Measurements from ENCODE around the gene SCMH1. TPM values are rescaled to one million over a fixed set of nuclear protein-coding genes. Genes with fewer than 3 reads are reported as not detected.
A peak's percentile ranks its signal among the peaks of the same experiment; 100 is the strongest.
"Not testable (repeated sequence)": the region's sequence is repeated elsewhere in the genome, so short reads cannot be mapped to it uniquely, and the experiment has no call there.

SCMH1 gene
- total RNA-seq, 1 donor from 2014 or later, result 44.0 TPM

DNA sequence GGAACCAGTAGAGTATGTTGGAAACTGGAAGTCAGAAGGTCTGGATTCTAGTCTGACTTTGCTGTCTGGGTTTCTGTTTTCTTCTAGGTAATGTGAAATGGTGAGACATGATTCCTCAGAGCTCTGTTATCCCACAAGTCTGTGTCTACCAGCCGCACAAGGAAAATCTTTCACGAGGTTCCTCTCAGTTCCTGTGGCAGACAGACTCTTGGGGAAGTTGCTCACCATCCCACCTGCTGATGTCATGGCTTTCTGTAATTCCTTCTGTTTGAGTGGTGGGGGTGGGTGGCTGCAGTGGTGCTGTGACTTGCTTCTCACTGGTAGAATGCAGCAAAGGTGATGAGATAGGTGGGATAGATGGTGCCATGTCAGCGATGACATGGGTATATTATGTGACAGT, 17.1 kb upstream of the SCMH1 start:
- intact Hi-C loops (cut with micrococcal nuclease), result no loop called here
- ATAC-seq (no peak), DNase-seq (no peak)

DNA sequence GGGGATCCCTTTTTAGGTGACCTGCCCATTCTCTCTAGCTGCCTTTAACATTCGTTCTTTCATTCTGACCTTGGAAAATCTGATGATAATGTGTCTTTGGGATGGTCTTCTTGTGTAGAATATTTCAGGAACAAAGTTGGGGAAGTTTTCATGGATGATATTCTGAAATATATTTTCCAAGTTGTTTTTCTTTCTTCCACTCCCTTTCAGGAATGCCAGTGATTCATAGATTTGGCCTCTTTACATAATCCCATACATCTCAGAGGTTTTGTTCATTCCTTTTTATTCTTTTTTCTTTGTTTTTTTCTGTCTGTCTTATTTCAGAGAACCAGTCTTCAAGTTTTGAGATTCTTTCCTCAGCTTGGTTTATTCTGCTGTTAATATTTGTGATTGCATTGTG, 13.9 kb upstream of the SCMH1 start:
- intact Hi-C loops (cut with micrococcal nuclease), result no loop called here
- ATAC-seq (no peak), DNase-seq (no peak)

DNA sequence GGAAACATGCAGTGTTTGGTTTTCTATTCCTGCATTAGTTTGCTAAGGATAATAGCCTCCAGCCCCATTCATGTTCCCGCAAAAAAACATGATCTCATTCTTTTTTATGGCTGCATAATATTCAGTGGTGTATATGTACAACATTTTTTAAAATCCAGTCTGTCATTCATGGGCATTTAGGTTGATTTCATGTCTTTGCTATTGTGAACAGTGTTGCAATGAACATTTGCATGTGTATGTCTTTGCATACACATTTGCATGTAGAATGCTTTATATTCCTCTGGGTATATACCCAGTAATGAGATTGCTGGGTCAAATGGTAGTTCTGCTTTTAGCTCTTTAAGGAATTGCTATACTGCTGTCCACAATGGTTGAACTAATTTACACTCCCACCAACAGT, 9.0 kb upstream of the SCMH1 start:
- intact Hi-C loops (cut with micrococcal nuclease); ATAC-seq; DNase-seq: not testable (repeated sequence)

DNA sequence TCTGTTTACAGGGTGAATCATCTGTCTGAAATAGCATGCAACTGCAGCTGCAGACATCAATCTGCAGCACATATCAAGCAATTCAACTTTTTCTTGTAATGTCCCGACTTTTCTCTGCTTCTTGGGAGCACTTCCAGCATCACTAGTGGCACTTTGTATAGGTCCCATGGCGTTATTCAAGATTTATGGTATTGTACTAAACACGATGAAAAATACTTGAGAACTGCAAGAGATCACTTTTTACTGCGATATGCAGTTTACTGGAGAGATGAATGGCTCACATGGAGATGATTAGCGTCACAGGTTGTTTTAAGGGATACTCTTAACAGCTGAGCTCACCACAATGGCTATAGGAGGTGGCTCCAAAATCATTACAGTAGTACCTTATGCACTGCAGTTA, 7.2 kb upstream of the SCMH1 start:
- DNase-seq, result no peak
- intact Hi-C loops (cut with micrococcal nuclease), result no loop called here
- no peak for ATAC-seq

DNA sequence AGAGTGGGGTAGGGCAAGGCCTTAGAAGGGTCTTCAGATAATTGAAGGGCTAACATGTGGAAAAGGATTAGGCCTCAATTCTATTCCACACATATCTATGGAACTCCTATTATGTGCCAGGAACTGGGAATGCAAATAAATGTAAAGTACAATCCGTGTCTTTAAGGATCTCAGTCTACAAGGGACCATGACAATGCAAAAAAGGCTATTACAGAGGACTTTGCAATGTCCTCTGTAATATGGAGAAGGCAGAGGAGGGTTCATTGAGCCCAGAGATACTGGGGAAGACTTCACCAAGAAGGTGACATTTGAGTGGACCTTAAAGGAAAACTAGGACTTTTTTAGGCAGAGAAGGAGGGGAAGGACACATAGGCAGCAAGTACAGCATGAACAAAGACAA, 4.5 kb upstream of the SCMH1 start:
- ATAC-seq (no peak), DNase-seq (no peak)
- intact Hi-C loops (cut with micrococcal nuclease), result no loop called here

DNA sequence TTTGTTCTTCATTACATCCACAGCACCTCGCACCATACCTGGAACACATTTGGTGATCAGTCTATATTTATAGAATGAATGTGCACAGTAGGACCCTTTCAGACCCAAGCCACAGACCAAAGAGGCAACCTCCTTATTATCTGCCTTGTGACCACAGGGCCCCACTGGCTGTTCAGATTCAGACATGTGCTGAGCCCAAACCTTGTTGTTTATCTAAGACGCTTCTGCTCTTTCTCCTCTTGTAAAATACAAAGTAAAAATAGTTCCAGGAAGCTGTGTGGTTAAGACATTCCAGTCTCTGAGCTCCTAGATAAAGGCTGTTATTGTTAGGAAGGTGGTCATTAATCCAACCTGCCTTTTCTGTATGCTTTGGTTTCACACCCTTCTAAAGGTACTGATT, 3.6 kb upstream of the SCMH1 start:
- DNase-seq (no peak), ATAC-seq (no peak)
- intact Hi-C loops (cut with micrococcal nuclease), result no loop called here

DNA sequence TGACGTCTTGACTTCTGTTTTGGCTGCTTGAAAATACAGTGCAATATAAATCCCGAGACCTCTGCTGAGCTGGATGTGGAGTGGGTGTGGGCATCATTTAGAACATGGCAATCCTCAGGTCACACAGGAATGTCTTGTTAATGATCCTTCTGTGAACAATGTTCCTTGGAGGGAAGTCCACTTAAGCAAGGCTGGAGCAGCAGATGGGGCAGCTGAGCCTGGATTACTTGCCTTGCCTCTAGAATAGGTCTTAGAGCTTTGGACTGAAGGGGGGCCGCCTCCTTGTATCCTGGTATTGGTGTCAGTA, 926 bp upstream of the SCMH1 start:
- ATAC-seq, result no peak
- intact Hi-C loops (cut with micrococcal nuclease), result no loop called here

DNA sequence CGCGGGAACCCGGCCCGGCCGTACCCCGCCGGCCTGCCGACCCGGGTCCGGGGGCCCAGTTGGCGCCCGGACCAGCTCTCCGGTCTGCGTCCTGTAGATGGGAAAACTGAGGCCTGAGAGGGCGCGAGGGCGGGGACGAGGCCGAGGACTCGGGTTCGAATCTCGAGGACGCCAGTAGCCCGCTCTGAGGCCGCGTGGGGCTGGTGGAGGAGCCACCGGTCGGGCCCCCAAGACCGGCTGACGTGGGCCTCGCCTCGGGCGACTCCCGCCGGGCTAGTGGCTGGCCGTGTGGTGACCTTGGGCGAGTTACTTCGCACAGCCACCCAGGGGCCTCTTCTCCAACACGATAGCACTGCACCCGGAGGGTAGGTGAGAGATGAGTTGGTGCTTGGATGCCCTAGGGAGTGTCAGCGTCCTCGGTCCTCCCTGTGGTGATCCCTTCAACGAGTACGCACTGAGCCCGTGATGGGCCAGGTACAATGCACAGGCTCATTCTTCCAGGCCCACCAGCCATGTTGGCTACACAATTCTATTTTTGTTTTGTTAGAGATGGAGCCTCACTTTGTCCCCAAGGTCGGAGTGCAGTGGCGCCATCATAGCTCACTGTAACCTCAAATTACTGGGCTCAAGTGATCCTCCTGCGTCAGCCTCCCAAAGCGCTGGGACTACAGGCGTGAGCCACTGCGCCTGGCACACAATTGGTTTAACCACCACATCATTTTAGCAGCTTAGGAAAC, 404 bp upstream of the SCMH1 start:
- DNase-seq, result no peak
- peak; percentile 8 for ATAC-seq
- intact Hi-C loops (cut with micrococcal nuclease), result no loop called here

More for the DNA sequence above, 926 bp upstream of the SCMH1 start:
- DNase-seq, result no peak

DNA sequence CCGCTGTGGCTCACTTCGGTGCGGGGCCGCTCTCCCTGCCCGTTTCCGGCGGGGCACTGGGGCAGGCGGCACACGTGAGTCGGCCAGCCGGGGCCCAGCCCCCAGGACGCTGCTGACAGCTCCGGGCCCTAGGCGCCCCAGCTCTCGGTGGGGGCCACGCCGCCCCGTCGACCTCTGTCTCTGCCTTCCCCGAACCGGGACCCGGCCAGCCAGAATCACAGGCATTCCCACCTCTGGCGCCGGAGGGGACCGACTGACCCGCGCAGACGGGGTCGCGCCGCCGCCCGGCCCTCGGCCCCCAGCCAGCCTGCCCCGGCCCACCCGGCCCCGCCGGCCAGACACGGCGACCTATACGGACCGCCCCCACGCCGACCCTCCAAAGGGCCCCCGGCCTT, 755 bp downstream of the SCMH1 start:
- peak; percentile 78 for DNase-seq
- intact Hi-C loops (cut with micrococcal nuclease), result no loop called here
- peak; percentile 77 for ATAC-seq

DNA sequence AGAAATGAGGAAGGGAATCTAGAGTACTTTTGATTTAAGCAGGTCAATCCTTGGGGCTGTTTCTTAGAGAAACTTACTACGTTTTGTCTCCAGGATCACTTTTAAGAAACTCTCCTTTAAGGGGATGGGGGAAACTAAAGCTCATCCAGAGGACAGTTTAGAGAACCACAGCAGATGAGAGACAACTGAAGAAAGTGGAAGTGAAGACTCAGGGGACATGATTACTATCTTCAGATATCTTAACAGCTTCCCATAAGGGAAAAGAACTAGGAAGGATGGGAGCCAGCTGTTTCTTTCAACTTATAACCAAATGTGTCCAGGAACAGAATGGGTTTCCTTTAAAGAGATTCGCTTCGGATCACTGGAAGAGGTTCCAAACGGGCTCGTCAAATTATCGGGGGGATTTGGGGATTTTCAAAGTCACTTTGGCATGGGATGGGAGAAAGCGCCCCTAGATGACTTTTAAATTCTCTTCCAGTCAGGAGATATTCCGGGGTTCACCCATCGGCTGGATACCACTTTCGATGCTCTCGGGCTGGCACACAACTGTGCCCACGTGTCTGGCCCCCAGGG, 1.2 kb downstream of the SCMH1 start:
- no peak for DNase-seq
- intact Hi-C loops (cut with micrococcal nuclease), result no loop called here
- peak; percentile 1 for ATAC-seq

DNA sequence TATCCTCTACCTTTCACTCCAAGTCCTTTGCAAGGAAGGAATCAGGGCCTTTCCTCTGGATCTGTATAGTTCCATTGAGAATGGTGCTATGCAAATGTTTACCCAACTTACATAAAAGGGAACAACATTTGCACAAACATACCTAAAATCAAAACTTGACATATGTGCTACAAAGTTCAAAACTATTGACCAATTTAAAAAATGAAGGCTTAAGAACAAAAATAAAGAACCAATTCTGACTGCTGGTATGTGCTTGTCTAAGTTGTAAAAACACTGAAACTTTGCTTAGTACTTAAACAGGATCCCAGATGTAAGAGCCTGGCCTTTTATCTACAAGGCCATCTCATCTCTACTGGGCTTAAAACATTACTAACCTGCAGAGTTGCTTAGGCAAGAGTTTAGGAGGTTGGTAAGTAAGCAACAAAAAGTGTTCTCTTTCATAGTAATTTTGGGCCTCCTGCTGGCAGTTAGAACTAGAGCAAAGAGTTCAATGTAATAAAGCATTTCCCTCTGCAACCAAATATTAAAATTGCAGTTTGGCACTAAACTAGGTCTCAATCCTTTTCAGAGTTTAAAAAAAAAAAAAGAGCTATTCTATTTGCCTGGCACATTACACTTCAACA, 2.0 kb downstream of the SCMH1 start:
- intact Hi-C loops (cut with micrococcal nuclease), result no loop called here
- ATAC-seq, result no peak
- no peak for DNase-seq

DNA sequence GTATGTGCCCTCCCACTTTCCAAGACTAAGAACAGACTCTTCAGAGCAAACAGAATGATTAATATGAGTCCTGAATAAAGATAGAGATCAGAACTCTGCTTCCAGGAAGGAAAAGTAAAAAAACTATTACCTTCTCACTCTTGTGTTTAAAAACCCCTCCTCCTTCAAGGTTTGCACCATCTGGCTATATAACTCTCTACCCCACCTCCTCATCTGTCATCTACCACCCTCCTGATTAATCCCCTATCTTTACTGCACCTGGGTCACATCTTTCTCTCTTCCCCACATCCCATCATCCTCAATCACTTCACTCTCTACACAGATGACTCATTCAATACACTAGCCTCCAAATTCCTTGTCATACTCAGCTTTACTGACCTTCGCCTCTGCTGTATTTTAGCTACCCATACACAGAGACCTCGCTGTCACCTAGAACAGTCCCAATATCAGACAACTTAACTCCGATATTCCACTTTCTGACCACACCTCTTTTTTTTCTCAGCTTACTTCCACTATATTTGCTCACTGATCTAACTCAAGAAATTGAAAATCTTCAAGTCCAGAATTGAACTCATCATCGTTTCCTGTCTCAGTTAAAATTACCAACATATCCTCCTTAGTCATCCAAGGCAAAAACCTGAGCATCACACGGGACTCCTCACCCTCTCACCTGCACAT, 3.7 kb downstream of the SCMH1 start:
- ATAC-seq (peak; percentile 5), DNase-seq (no peak)
- intact Hi-C loops (cut with micrococcal nuclease), result no loop called here

DNA sequence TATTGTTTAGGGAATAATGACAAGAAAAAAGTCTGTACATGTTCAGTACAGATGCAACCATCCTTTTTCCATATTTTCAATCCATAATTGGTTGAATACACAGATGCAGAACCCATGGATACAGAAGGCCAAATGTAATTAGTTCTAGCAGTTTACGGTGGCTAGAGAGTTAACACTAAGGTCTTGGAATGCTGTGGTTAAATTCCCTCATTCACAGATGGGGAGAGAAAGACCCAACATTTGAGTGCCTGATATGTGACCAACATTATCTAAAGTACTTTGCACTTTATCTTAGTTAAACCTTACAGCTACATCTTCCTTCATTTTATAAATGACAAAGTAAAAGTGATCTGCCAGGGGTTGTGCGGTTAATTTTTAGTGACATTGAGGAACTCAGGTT, 5.3 kb downstream of the SCMH1 start:
- intact Hi-C loops (cut with micrococcal nuclease), result no loop called here
- ATAC-seq (no peak), DNase-seq (no peak)

DNA sequence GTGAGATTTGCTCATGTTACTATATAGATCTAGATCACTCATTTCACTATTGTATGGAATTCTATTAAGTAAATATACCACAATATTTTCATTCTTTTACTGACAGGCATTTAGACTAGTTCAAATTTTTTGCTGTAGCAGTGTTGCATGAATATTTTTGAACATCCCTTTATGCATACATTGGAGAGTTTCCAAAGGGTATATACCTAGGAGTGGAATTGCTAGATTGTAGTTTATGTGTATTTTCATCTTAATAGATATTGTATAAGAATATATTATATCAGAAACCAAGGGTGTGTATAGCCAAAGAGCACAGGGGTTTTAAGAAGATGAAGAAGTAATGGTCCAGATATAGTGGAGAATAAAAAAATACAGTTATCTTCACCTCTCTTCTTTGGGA, 6.2 kb downstream of the SCMH1 start:
- ATAC-seq (no peak), DNase-seq (no peak)
- intact Hi-C loops (cut with micrococcal nuclease), result no loop called here

DNA sequence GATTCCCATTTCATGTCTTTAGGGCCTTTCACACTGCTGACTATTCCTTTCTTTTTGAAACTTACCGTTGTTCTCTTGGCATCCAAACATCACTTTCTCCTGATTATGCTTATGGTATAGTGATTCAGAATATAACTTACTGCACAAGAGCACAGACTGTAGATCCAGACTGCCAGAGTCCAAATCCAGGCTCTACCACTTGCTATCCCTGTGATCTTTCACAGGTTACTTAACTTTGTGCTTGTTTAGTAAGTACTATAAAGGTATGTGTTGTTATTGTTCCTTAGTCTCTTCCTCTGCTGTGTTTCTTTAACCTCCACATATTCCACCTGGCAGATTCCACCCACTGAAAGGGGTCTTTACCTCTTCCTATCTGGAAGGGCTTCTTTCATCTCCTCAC, 8.4 kb downstream of the SCMH1 start:
- ATAC-seq (no peak), DNase-seq (no peak)
- intact Hi-C loops (cut with micrococcal nuclease), result no loop called here

DNA sequence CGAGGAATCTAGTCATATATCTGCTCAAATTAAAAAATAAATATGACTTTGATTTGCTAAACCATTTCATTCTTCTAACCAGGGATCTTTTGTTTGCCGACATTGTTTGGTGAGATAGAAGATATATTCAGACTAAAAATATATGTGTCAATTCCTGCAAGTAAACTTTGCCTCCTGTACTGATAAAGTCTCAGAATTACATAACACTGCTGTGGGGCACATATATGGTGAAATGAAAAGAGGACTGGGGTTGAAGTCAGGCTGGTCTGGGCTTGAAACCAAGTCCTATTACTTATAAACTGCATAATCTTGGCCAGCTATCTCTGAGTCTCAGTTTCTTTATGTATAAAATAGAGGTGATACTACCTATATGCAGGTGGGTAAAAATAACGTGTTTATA, 9.8 kb downstream of the SCMH1 start:
- intact Hi-C loops (cut with micrococcal nuclease), result no loop called here
- no peak for DNase-seq
- no peak for ATAC-seq

DNA sequence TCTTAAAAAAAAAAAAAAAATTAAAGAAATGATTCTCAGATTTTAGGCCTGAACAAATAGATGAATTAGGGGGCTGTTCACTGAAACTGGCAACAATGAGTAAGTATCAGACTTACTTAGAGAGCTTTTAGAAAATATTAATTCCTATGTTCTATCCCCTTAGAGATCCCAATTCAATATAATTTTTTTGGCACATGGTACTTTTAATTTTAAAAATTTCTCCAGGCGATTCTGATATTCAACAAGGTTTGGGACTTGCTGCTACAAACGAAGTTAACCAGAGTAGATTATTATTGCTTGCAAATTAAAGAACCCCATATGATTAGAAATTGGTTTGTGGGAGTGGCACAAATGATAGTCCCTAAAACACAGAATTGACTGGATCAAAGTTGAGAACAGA, 11.4 kb downstream of the SCMH1 start:
- intact Hi-C loops (cut with micrococcal nuclease), result no loop called here
- ATAC-seq, result no peak
- no peak for DNase-seq

DNA sequence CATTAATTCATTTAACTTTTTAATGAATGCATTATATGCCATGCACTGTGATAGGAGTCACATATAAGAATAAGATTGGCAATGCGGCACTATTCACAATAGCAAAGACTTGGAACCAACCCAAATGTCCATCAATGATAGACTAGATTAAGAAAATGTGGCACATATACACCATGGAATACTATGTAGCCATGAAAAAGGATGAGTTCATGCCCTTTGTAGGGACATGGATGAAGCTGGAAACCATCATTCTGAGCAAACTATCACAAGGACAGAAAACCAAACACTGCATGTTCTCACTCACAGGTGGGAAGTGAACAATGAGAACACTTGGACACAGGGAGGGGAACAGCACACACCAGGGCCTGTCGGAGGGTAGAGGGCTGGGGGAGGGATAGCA, 12.9 kb downstream of the SCMH1 start:
- intact Hi-C loops (cut with micrococcal nuclease), result loop anchor here (10.0 kb wide), 1 partner anchor 64 kb away; no protein-coding TSS in a partner anchor
- not testable (repeated sequence) for ATAC-seq, DNase-seq

DNA sequence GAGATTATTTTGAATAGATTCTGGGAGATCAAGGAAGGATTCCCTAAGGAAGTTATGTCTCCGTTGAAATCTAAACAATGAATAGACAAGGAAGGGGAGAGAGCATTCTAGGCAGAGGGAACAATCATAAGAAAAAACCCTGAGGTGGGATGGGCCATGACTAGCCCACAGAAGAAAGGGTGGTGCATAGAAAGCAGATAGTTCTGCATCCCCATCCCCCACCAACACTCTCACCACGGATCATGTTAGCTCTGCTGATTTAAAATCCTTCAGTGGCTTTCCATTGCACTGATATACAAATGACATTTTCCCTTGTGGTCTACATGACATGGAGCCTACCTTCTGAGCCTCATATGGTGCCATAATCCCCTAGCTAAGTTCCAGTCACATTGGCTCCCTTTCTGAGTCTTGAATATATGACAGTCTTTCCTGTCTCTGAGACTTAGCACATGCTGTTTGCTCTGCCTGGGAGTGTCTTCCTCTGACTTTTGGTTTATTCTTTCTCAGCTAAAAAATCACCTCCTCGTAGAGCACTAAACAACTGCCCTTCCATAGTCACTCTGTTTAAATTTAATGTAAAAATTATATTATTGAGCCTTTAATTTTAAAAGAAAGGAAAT, 15.2 kb downstream of the SCMH1 start:
- ATAC-seq (no peak), DNase-seq (no peak)
- intact Hi-C loops (cut with micrococcal nuclease), result loop anchor here (10.0 kb wide), 1 partner anchor 62 kb away; no protein-coding TSS in a partner anchor

DNA sequence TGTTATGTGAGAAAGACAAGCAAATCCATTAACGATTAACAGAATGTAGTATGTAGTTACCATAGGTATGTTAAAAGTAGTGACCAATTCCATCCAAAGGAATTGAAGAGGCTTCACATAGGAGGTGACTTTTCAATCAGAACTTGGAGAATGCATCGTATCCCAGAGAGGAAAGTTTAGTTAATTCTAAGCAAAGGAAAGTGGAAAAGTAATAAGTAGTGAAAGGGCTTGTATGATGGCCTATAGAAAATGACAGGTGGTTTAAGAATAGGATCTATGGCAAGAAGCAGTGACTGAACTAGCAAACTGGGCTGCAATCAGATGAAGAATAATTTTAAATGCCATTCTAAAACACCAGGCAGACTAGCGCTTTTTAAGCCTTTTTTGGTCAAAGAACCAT, 16.6 kb downstream of the SCMH1 start:
- ATAC-seq, result no peak
- intact Hi-C loops (cut with micrococcal nuclease), result loop anchor here (10.0 kb wide), 1 partner anchor 61 kb away; no protein-coding TSS in a partner anchor
- DNase-seq, result no peak
